A549 (cell line): ENCODE measurements around the gene SHROOM4. TPM values are rescaled to one million over a fixed set of nuclear protein-coding genes. Genes with fewer than 3 reads are reported as not detected.
A peak's percentile ranks its signal among the peaks of the same experiment; 100 is the strongest.

Experiments
- ATAC-seq, 2 experiments: fragments of 200-7000 bp in 1 of 2; fragments of >200 bp in 1 of 2; cut with Nextera tagmentation in 1 of 2; cut with Tn5 transposase in 1 of 2; 3 replicates each; pipeline versions ENCODE4 v1.8.0 to v1.9.1; 2018 to 2020; ENCODE audit warnings: mild to moderate bottlenecking in 1 of 2, moderate library complexity in 1 of 2
- CTCF ChIA-PET: fragments of 300-600 bp; sonication (Branson Sonifier 250); formaldehyde crosslinking; extraction: SDS; loops from one replicate; lab custom pipeline; 2021; ENCODE audit warnings: antibody characterized with exemption, inconsistent platforms; lab: Yijun Ruan, JAX
- POLR2A ChIA-PET: fragments of 350-600 bp; formaldehyde crosslinking; extraction: SDS; loops from one replicate; lab custom pipeline; 2021; ENCODE audit warnings: antibody characterized with exemption, inconsistent platforms; lab: Yijun Ruan, JAX
- DNase-seq, 2 experiments: peaks; one replicate each; pipeline versions ENCODE4 v3.0.0 to v3.0.0-alpha.2; 2011 to 2016; ENCODE audit warnings: low read depth in 1 of 2, low spot score in 1 of 2
- FAIRE-seq: peaks from 2 replicates; lab custom pipeline; 2011; peaks lifted over from hg19 to GRCh38; lab: Jason Lieb, UNC
- H3K27ac ChIP-seq, 2 experiments: fragments of >200 bp; sonication (Bioruptor Twin); formaldehyde crosslinking; 3 replicates each; pipeline ENCODE4 v1.5.1; 2016 to 2017
- H3K4me1 ChIP-seq: fragments of >200 bp; sonication (Bioruptor Twin); formaldehyde crosslinking; 3 replicates; pipeline ENCODE4 v1.6.1; 2016
- H3K4me2 ChIP-seq: fragments of >200 bp; sonication (Bioruptor Twin); formaldehyde crosslinking; 3 replicates; pipeline ENCODE4 v1.6.1; 2016
- H3K4me3 ChIP-seq: fragments of >200 bp; sonication (Bioruptor Twin); formaldehyde crosslinking; 3 replicates; pipeline ENCODE4 v1.5.1; 2016
- H3K9me3 ChIP-seq: fragments of >200 bp; sonication (Bioruptor Twin); formaldehyde crosslinking; 3 replicates; pipeline ENCODE4 v1.6.1; 2016
- BHLHE40 ChIP-seq: IDR thresholded peaks from 2 replicates; pipeline ENCODE4 v1.6.1; 2012; ENCODE audit warnings: low read depth, low read length, inconsistent platforms
- CBX8 ChIP-seq: fragments of 200-600 bp; sonication (generic); IDR thresholded peaks from 2 replicates; pipeline ENCODE4 v1.6.1; 2016
- EHF ChIP-seq: fragments of 250-450 bp; sonication (Bioruptor Pico); IDR thresholded peaks from 2 replicates; pipeline ENCODE4 v1.5.0; 2020; ENCODE audit warnings: mild to moderate bottlenecking
- EP300 ChIP-seq, 2 experiments: fragments of >200 bp; sonication (Bioruptor Twin); formaldehyde crosslinking; IDR thresholded peaks; 2 replicates in 1 of 2; 3 replicates in 1 of 2; pipeline ENCODE4 v1.6.1; 2016 to 2017
- ESRRA ChIP-seq: fragments of 150-350 bp; IDR thresholded peaks from 2 replicates; pipeline ENCODE4 v1.6.1; 2014; ENCODE audit warnings: mild to moderate bottlenecking, low read length, borderline replicate concordance
- FOSB ChIP-seq: fragments of 250-450 bp; sonication (Bioruptor Pico); IDR thresholded peaks from 2 replicates; pipeline ENCODE4 v1.5.0; 2020; ENCODE audit warnings: mild to moderate bottlenecking, moderate library complexity
- FOSL2 ChIP-seq, 2 experiments: fragments of 450-650 bp in 1 of 2; fragments of >200 bp in 1 of 2; sonication (Bioruptor Twin) in 1 of 2; formaldehyde crosslinking; IDR thresholded peaks; 2 replicates each; pipeline versions ENCODE4 v1.5.0 to v1.6.1; 2016 to 2020; ENCODE audit warnings: mild to moderate bottlenecking in 1 of 2, moderate library complexity in 1 of 2
- FOXS1 ChIP-seq: fragments of 250-450 bp; sonication (Bioruptor Pico); IDR thresholded peaks from 2 replicates; pipeline ENCODE4 v1.5.0; 2020; ENCODE audit warnings: mild to moderate bottlenecking, moderate library complexity
- GATA3 ChIP-seq: IDR thresholded peaks from 2 replicates; pipeline ENCODE4 v1.6.1; 2012; ENCODE audit warnings: borderline replicate concordance
- HDAC2 ChIP-seq: fragments of 200-600 bp; sonication (generic); IDR thresholded peaks from 2 replicates; pipeline ENCODE4 v1.6.1; 2016
- HMGXB4 ChIP-seq: fragments of 250-450 bp; sonication (Bioruptor Pico); IDR thresholded peaks from 2 replicates; pipeline ENCODE4 v1.5.0; 2021; ENCODE audit warnings: mild to moderate bottlenecking, moderate library complexity, borderline replicate concordance
- HOXA7 ChIP-seq: fragments of 250-450 bp; sonication (Bioruptor Pico); IDR thresholded peaks from 2 replicates; pipeline ENCODE4 v1.5.0; 2020; ENCODE audit warnings: mild to moderate bottlenecking, moderate library complexity
- KDM1A ChIP-seq: fragments of 200-600 bp; sonication (generic); IDR thresholded peaks from 2 replicates; pipeline ENCODE4 v1.6.1; 2016; ENCODE audit warnings: low read depth, mild to moderate bottlenecking
- MAZ ChIP-seq: fragments of 150-350 bp; IDR thresholded peaks from 2 replicates; pipeline ENCODE4 v1.6.1; 2014; ENCODE audit warnings: antibody characterized with exemption, low read depth, low read length, borderline replicate concordance
- NR3C1 ChIP-seq: fragments of >200 bp; sonication (Bioruptor Twin); formaldehyde crosslinking; IDR thresholded peaks from 3 replicates; pipeline ENCODE4 v1.6.1; 2017
- PHF8 ChIP-seq: fragments of 200-600 bp; sonication (generic); IDR thresholded peaks from 2 replicates; pipeline ENCODE4 v1.6.1; 2016; ENCODE audit warnings: low read depth, mild to moderate bottlenecking, antibody characterized with exemption, moderate library complexity, borderline replicate concordance
- RFX5 ChIP-seq: fragments of 450-650 bp; IDR thresholded peaks from 2 replicates; pipeline ENCODE4 v1.7.1; 2014; ENCODE audit warnings: antibody characterized with exemption, mild to moderate bottlenecking, moderate library complexity
- RNF2 ChIP-seq: fragments of 200-600 bp; sonication (generic); IDR thresholded peaks from 2 replicates; pipeline ENCODE4 v1.6.1; 2016; ENCODE audit warnings: low read depth, mild to moderate bottlenecking, antibody characterized with exemption, moderate library complexity, borderline replicate concordance
- SMC3 ChIP-seq: fragments of >200 bp; sonication (Bioruptor Twin); formaldehyde crosslinking; IDR thresholded peaks from 3 replicates; pipeline ENCODE4 v1.6.1; 2018; ENCODE audit warnings: inconsistent platforms
- ZSCAN20 ChIP-seq: fragments of 250-450 bp; sonication (Bioruptor Pico); IDR thresholded peaks from 2 replicates; pipeline ENCODE4 v1.8.0; 2022; ENCODE audit warnings: mild to moderate bottlenecking, moderate library complexity
- WGBS: methylation state at CpG from one replicate; pipeline ENCODE4 v1.1.6; 2017; ENCODE audit errors: missing lambda C conversion rate; 5-methylcytosine and 5-hydroxymethylcytosine counted together
- polyA plus RNA-seq, 4 experiments: library from polyadenylated mRNA; depleted of rRNA in 3 of 4; stranded (reverse); fragments of >200 nt; fragmentation: RNase III in 1 of 4; extraction: RNeasy Plus Mini Kit Qiagen cat#74134 plus additional on column Dnase treatment in 1 of 4; gene quantifications; 2 replicates in 3 of 4; 3 replicates in 1 of 4; pipeline ENCODE4 v1.2.3, GENCODE V29; 2011 to 2017
- TF ChIP-seq, protein P1 (sequence below): fragments of >200 bp; sonication (Bioruptor Twin); formaldehyde crosslinking; IDR thresholded peaks from 2 replicates; pipeline ENCODE4 v1.6.1; 2016
- TF ChIP-seq, protein P2 (sequence below): fragments of >200 bp; sonication (Bioruptor Twin); formaldehyde crosslinking; IDR thresholded peaks from 3 replicates; pipeline ENCODE4 v1.6.1; 2016
- TF ChIP-seq, protein P3 (sequence below): fragments of >200 bp; sonication (Bioruptor Twin); formaldehyde crosslinking; IDR thresholded peaks from 3 replicates; pipeline ENCODE4 v1.5.1; 2016

The SHROOM4 gene
- polyA plus RNA-seq, 2 of the 4 experiments (the other 2 are of a cell fraction): not detected

DNA sequence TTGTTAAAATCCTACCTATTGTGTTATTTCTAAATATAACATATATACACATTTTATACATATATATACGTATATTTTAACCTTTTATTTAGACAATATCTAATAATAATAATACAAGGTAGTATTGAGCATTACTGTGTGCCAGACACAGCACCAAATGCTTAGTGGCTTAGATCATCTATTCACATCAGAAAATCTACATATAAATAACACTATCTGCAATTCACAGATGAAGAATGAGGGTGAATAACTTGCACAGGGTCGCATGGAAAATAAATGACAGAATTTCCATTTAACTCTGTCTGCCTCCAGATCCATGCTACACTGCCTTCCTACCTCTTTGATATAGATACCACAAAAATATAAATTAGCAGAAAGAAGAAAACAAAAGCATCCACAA, 37.7 kb downstream of the SHROOM4 start:
- H3K4me1 ChIP-seq: no peaks in the 10 kb centered on the region
- no peaks in the 10 kb centered on the region for H3K9me3 ChIP-seq
- ATAC-seq (no peak), FAIRE-seq (no peak), DNase-seq (no peak)
- no peak overlapping the region for H3K4me2 ChIP-seq
- no peak overlapping the region for H3K4me3 ChIP-seq
- TF ChIP-seq SMC3 (no peak), HMGXB4 (CRISPR knock-in tag) (no peak), FOXS1 (CRISPR knock-in tag) (no peak), PHF8 (no peak)
- CTCF ChIA-PET: no interaction called here
- POLR2A ChIA-PET: no interaction called here
- no peak overlapping the region for H3K27ac ChIP-seq
- WGBS: 7% methylated on average over 2 of the region's 2 CpGs

- Histone ChIP-seq H3K4me1 (no peaks in the 10 kb centered on the region), H3K4me3 (no peak overlapping the region), H3K27ac (no peak overlapping the region), H3K9me3 (no peaks in the 10 kb centered on the region), H3K4me2 (no peak overlapping the region)
- ChIA-PET CTCF (interaction anchor here (1.1 kb wide), 1 partner anchor 217 kb away, joined by 3 read pairs; no protein-coding TSS in a partner anchor), POLR2A (no interaction called here)
- no peak for DNase-seq
- 21% methylated on average over 2 of the region's 2 CpGs for WGBS
- ATAC-seq: no peak
- FAIRE-seq: peak; percentile 88
- no peak for TF ChIP-seq HDAC2
- TF ChIP-seq BHLHE40: no peak
- TF ChIP-seq, protein P1, sequence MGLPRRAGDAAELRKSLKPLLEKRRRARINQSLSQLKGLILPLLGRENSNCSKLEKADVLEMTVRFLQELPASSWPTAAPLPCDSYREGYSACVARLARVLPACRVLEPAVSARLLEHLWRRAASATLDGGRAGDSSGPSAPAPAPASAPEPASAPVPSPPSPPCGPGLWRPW: no peak
- no peak for TF ChIP-seq ZSCAN20 (CRISPR knock-in tag)
- TF ChIP-seq, protein P2, sequence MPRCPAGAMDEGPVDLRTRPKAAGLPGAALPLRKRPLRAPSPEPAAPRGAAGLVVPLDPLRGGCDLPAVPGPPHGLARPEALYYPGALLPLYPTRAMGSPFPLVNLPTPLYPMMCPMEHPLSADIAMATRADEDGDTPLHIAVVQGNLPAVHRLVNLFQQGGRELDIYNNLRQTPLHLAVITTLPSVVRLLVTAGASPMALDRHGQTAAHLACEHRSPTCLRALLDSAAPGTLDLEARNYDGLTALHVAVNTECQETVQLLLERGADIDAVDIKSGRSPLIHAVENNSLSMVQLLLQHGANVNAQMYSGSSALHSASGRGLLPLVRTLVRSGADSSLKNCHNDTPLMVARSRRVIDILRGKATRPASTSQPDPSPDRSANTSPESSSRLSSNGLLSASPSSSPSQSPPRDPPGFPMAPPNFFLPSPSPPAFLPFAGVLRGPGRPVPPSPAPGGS: no peak
- TF ChIP-seq KDM1A: no peak
Measured at GRCh38 chrX:50771382-50771781, 42.6 kb downstream of the SHROOM4 start.

DNA sequence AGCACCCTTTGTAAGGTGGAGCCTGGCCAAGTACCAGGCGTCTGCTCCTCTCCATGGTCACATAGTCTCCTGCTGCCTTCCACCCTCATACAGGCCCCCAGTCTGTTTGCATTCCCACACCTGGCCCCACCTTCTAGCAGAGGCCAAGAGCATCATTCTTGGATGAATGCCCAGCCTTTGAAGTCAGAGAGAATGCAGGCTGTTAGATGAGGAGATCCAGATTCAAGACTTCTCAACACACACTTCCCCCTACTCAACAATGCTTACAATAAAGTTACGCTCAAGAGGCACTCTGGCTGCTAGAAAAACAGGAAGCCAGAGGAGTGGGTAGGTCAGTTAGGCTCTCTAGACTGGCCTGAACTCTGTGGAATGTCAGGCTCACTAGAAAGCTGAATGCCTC, 43.3 kb downstream of the SHROOM4 start:
- DNase-seq (peak in 1 of 2 experiments; percentile 2), ATAC-seq (no peak), FAIRE-seq (no peak)
- Histone ChIP-seq H3K9me3 (no peaks in the 10 kb centered on the region), H3K4me2 (no peak overlapping the region), H3K27ac (no peak overlapping the region), H3K4me3 (no peak overlapping the region), H3K4me1 (no peaks in the 10 kb centered on the region)
- TF ChIP-seq SMC3 (no peak), HOXA7 (CRISPR knock-in tag) (no peak), GATA3 (no peak), FOSB (CRISPR knock-in tag) (no peak), EP300 (IDR thresholded peaks at IDR 0.05) (no peak), CBX8 (no peak), RNF2 (no peak), FOSL2 (IDR thresholded peaks at IDR 0.05) (no peak), FOSL2 (CRISPR knock-in tag; IDR thresholded peaks at IDR 0.05) (no peak), HMGXB4 (CRISPR knock-in tag) (no peak), NR3C1 (no peak), MAZ (no peak), ESRRA (no peak), RFX5 (no peak), EHF (no peak)
- TF ChIP-seq, protein P2: no peak
- TF ChIP-seq, protein P3, sequence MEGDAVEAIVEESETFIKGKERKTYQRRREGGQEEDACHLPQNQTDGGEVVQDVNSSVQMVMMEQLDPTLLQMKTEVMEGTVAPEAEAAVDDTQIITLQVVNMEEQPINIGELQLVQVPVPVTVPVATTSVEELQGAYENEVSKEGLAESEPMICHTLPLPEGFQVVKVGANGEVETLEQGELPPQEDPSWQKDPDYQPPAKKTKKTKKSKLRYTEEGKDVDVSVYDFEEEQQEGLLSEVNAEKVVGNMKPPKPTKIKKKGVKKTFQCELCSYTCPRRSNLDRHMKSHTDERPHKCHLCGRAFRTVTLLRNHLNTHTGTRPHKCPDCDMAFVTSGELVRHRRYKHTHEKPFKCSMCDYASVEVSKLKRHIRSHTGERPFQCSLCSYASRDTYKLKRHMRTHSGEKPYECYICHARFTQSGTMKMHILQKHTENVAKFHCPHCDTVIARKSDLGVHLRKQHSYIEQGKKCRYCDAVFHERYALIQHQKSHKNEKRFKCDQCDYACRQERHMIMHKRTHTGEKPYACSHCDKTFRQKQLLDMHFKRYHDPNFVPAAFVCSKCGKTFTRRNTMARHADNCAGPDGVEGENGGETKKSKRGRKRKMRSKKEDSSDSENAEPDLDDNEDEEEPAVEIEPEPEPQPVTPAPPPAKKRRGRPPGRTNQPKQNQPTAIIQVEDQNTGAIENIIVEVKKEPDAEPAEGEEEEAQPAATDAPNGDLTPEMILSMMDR: no peak
- CTCF ChIA-PET: no interaction called here
- 10% methylated on average over 2 of the region's 2 CpGs for WGBS
- POLR2A ChIA-PET: no interaction called here
